Measurements from ENCODE around the gene ST6GALNAC6. TPM values are rescaled to one million over a fixed set of nuclear protein-coding genes. Genes with fewer than 3 reads are reported as not detected.

Gene ST6GALNAC6
- total and polyA plus RNA-seq, 10 of the 15 experiments (the other 5 are each of a cell fraction or from before 2014, with no cell fraction given), result 0.40 to 27.0 (median 16.8) TPM

GRCh38 chr9:127937388-127938297 is 38.2 kb upstream of the ST6GALNAC6 start, which contains the start of gene DPM2 (continued):
- TF ChIP-seq WRNIP1 (IDR thresholded peaks at IDR 0.05; ENCODE audit: borderline replicate concordance, low read depth, low read length) (no peak), PAX8 (IDR thresholded peaks at IDR 0.05) (no peak), ZBTB4 (CRISPR knock-in tag; IDR thresholded peaks at IDR 0.05) (no peak), TCF7 (IDR thresholded peaks at IDR 0.05; ENCODE audit: borderline replicate concordance) (no peak), CHD4 (IDR thresholded peaks at IDR 0.05) (no peak), MEF2A (IDR thresholded peaks at IDR 0.05; ENCODE audit: insufficient read depth, low read depth, low read length) (no peak), RCOR1 (conservative IDR thresholded peaks at IDR 0.05; ENCODE audit: low read depth, low read length) (no peak), ZNF384 (IDR thresholded peaks at IDR 0.05; ENCODE audit: borderline replicate concordance, low read depth, low read length) (no peak), RELA (IDR thresholded peaks at IDR 0.05; ENCODE audit: borderline replicate concordance, partially characterized antibody) (no peak), BCL3 (IDR thresholded peaks at IDR 0.05; ENCODE audit: borderline replicate concordance, insufficient read depth, low read depth, low read length, poor library complexity, severe bottlenecking) (no peak), GATAD2B (conservative IDR thresholded peaks at IDR 0.05; ENCODE audit: low read depth) (peak; percentile 60; the same call in 1 of the 2 replicates), NFYA (IDR thresholded peaks at IDR 0.05; ENCODE audit: borderline replicate concordance, low read depth, low read length) (no peak), MYB (IDR thresholded peaks at IDR 0.05; ENCODE audit: borderline replicate concordance, low read depth, low read length) (no peak), ELK1 (IDR thresholded peaks at IDR 0.05; ENCODE audit: low read depth, low read length) (peak; percentile 81), HDGF (IDR thresholded peaks at IDR 0.05) (no peak)
- TF ChIP-seq, protein P1, sequence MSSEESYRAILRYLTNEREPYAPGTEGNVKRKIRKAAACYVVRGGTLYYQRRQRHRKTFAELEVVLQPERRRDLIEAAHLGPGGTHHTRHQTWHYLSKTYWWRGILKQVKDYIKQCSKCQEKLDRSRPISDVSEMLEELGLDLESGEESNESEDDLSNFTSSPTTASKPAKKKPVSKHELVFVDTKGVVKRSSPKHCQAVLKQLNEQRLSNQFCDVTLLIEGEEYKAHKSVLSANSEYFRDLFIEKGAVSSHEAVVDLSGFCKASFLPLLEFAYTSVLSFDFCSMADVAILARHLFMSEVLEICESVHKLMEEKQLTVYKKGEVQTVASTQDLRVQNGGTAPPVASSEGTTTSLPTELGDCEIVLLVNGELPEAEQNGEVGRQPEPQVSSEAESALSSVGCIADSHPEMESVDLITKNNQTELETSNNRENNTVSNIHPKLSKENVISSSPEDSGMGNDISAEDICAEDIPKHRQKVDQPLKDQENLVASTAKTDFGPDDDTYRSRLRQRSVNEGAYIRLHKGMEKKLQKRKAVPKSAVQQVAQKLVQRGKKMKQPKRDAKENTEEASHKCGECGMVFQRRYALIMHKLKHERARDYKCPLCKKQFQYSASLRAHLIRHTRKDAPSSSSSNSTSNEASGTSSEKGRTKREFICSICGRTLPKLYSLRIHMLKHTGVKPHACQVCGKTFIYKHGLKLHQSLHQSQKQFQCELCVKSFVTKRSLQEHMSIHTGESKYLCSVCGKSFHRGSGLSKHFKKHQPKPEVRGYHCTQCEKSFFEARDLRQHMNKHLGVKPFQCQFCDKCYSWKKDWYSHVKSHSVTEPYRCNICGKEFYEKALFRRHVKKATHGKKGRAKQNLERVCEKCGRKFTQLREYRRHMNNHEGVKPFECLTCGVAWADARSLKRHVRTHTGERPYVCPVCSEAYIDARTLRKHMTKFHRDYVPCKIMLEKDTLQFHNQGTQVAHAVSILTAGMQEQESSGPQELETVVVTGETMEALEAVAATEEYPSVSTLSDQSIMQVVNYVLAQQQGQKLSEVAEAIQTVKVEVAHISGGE (CRISPR knock-in tag; IDR thresholded peaks at IDR 0.05), result 0 out of 2 replicates have a peak, but pooled peaks have one; percentile 20
- TF ChIP-seq, protein P2, sequence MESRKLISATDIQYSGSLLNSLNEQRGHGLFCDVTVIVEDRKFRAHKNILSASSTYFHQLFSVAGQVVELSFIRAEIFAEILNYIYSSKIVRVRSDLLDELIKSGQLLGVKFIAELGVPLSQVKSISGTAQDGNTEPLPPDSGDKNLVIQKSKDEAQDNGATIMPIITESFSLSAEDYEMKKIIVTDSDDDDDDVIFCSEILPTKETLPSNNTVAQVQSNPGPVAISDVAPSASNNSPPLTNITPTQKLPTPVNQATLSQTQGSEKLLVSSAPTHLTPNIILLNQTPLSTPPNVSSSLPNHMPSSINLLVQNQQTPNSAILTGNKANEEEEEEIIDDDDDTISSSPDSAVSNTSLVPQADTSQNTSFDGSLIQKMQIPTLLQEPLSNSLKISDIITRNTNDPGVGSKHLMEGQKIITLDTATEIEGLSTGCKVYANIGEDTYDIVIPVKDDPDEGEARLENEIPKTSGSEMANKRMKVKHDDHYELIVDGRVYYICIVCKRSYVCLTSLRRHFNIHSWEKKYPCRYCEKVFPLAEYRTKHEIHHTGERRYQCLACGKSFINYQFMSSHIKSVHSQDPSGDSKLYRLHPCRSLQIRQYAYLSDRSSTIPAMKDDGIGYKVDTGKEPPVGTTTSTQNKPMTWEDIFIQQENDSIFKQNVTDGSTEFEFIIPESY (IDR thresholded peaks at IDR 0.05), result no peak

Measured in GM12878 (cell line).